ENCODE results near the gene LPXN.
"Not testable (repeated sequence)": the region's sequence is repeated elsewhere in the genome, so short reads cannot be mapped to it uniquely, and the experiment has no call there.

LPXN gene

DNA sequence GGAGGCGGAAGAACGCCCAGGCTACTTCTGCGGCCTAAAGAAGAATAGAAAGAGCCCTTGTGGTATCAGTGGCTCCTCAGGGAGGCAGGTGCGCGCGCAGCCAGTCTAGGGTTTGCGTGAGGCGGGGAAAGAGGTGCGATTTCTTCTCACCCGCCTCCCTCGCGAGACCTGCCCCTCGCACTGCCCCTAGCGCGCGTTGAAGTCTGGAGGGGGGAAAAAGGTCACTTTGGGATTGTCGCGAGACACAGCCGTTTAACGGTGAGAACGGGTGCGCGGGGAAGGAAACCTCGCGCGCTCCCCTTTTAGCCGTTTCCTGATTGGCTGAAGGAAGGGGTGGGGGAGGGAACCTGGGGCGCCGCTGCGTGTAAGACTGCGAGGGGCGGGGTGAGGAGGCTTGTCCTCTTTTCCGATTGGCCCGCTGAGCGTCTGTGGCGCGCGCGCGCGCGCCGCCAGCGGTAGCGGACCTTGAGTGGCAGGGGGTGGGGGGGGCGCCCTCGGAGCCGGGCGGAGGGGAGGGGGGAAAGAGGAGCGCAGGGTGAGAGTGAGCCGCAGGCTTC, 3.1 kb upstream of the LPXN start, which contains the start of gene ZFP91:
TSS of gene ZFP91 (plus strand) at position 429 of the 557 bp plus-strand sequence. CDS start 219 bp downstream, outside the sequence.
- DNase-seq = peak; percentile 98

DNA sequence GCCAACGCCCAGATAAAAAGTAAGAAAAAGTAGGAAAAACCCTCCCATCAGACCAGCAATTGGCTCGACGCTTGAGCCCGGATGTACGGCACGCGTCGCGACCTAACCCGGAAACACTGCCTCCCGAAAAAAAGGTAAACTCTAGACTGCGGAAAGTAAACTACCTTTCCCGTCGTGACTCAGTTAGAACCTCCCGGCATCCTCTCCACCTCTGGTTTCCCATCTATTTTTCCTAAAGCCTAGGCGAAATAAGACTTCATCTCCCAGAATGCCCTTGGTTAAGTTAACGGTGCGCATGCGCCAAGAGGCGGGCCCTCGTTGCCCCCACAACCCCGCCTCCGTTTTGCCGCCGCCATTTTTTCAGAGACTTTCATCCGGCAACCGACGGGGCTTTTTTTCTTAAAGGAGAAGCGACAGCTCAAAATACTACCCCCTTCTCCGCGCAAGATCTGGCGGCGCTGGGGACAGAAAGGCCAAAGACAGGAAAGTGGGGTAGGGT, 2.5 kb upstream of the LPXN start:
- DNase-seq = peak; percentile 95

- DNase-seq = no peak
These were observed 2.0 kb upstream of the LPXN start for GRCh38 chr11:58577555-58578135.

- DNase-seq = no peak
These were observed 1.3 kb upstream of the LPXN start for GRCh38 chr11:58576887-58577471.

- DNase-seq = no peak
These were observed 775 bp downstream of the LPXN start for GRCh38 chr11:58574881-58575280.

DNA sequence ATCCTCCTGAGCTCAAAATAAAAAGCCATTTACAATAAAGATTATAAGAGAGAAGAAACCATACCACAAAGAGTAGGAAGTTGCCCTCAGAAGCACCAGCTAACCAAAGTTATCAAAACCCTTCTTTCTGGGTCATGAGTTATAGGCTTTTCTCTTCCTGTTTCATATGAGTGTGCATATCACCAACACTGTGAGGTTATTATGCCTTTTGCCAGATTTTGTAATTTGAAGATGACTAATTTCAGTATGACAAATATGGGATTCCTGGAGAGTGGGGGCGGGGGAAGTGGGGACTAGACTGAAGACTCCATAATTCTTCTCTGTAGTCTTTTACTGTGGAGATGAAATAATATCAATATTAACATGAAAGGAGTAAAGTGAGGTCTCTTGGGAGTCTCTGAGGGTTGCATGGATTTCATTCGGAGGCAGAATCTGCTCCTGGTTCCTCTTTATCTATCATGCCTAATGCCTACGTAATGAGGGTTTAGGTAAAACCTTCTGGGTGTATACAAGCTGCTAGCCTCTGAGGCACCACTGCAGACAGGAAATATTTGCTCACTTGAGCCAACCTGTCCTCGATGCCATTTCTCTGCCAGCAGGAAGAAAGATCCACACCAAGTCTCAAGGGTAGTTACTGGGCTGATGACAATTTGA, 2.1 kb downstream of the LPXN start:
- no peak for DNase-seq

DNA sequence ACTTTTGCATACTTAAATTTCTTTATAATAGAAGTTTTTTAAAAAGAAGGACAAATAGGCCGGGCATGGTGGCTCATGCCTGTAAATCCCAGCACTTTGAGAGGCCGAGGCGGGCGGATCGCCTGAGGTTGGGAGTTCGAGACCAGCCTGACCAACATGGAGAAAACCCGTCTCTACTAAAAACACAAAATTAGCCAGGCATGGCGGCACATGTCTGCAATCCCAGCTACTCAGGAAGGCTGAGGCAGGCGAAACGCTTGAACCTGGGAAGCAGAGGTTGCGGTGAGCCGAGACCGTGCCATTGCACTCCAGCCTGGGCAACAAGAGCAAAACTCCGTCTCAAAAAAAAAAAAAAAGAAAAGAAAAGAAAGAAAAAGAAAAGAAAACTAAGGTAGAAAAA, 2.8 kb downstream of the LPXN start:
- DNase-seq = not testable (repeated sequence)

DNA sequence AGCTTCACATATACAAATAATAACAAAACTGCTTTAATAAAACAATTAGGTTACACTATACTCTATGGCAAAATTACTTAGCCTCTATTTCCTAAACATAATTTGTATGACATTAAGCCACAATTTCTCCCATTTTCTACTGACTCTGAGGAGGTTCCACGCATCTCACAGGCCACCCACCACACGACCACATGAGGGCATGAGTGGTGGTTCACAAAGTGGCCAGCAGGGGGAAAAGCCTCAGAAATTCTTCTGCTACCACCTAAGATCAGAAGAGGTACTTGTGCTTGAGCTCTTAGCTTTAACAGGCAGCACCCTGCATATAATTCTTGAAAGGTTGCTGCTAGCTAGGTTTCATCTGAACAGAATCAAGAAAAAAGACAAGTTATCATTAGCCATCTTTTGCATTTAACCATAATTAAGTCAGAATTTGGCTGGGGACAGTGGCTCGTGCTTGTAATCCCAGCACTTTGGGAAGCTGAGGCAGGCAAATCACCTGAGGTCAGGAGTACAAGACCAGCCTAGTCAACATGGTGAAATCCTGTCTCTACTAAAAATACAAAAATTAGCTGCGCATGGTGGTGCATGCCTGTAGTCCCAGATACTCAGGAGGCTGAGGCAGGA, 7.7 kb downstream of the LPXN start:
- peak; percentile 53 for DNase-seq

GRCh38 chr11:58564231-58564630, 11.4 kb downstream of the LPXN start:
- no peak for DNase-seq

- DNase-seq = no peak
These were observed 13.3 kb downstream of the LPXN start for GRCh38 chr11:58562375-58562800.

- DNase-seq = no peak
These were observed 14.1 kb downstream of the LPXN start for GRCh38 chr11:58561394-58562098.

DNA sequence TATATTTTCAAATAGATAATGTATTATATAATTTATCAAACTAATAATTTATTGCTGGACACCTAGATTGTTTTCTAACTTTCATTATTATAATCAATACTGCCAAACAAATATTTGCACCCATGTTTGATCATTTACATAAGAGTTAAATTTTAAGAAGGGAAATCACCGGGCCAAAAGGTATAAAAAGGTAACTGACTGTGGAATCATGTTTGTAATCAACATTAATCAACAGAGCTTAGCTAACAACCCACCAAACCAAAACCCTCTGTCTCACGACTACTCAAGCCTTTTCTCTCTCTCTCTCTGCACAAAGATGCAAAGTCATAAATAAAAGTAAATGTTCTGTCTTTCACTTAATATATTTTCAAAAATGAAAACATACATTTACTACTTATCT, 14.8 kb downstream of the LPXN start:
- DNase-seq = no peak

GRCh38 chr11:58549644-58550043, 26.0 kb downstream of the LPXN start:
- DNase-seq = no peak

- no peak for DNase-seq
These were observed 28.8 kb downstream of the LPXN start for GRCh38 chr11:58546841-58547240.

GRCh38 chr11:58531865-58532341, 43.8 kb downstream of the LPXN start:
- no peak for DNase-seq

GRCh38 chr11:58530236-58530635, 45.4 kb downstream of the LPXN start:
- DNase-seq = no peak

GRCh38 chr11:58527429-58527828, 48.2 kb downstream of the LPXN start:
- no peak for DNase-seq

- no peak for DNase-seq
These were observed 48.9 kb downstream of the LPXN start for GRCh38 chr11:58526721-58527120.

DNA sequence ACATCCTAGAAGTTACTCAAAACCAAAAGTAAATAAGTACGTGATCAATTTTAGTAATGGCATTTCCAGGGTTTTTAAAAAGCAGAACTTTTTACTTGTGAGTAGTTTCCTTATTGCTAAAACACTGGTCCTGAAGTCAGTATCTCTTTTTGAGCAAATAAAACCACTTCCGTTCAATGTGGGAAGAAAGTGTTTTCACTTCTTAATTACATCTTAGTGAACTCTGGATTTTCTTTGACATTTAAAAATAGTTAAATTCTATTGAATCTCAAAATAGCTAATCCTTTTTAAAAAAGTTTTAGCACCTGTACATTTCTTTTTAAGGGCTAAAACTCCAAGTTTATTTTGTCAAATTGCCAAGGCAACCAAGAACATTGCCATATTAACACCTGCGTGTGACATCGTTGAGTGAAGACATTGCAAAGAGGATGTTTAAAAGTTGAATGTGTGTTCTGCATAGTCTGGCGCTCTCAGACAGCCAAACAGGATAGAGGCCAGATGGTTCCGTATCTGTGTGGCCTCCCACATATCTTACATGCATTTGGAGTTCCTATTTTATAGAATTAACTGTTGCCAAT, 50.5 kb downstream of the LPXN start:
- no peak for DNase-seq

DNA sequence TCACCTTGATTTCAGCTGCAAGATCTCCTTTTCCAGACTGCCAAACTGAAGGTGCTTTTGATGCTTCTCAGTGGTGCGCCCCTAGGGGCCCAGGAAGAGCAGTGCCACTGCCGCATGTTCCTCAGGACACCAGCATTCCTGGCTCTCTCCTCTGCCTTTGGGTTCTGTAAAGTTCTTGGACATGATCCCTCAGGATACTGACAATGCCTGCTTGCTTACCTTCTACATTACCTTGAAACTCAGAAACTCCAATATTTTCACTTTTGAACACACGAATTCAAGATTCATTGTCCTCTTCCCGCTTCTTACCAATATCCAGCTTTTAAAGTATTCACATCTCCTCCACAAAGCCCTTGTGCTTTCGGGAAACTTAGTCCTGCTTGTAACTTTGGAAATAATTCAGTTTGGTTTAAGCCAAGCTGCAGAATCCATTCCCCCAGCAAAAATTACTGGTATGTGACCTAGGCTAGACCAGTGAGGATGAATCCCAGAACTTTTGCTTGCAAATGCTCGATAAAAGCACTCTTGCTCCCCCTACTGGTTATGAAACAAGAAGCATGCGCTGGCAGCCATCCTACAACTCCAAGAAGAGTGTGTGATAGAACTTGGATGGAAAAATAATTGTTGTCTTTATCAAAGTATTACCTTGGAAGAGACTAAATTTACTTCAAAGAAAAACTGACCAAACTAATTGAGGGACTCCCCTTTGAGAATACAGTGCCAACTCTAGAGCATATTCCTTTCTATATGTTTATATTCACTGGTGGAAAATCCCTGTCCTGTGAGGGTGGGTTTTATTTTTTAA, 51.2 kb downstream of the LPXN start:
- DNase-seq = peak; percentile 69

GRCh38 chr11:58513747-58514367, 61.8 kb downstream of the LPXN start:
- DNase-seq = no peak
